CD1c-positive myeloid dendritic cell (primary cell): ENCODE results near the gene ADAT3.
A peak's percentile ranks its signal among the peaks of the same experiment; 100 is the strongest.
"Not testable (repeated sequence)": the region's sequence is repeated elsewhere in the genome, so short reads cannot be mapped to it uniquely, and the experiment has no call there.

ENCODE experiments used
- DNase-seq: peaks from one replicate; pipeline ENCODE4 v3.0.0-alpha.2; 2016; ENCODE audit errors: extremely low spot score

ADAT3 gene

DNA sequence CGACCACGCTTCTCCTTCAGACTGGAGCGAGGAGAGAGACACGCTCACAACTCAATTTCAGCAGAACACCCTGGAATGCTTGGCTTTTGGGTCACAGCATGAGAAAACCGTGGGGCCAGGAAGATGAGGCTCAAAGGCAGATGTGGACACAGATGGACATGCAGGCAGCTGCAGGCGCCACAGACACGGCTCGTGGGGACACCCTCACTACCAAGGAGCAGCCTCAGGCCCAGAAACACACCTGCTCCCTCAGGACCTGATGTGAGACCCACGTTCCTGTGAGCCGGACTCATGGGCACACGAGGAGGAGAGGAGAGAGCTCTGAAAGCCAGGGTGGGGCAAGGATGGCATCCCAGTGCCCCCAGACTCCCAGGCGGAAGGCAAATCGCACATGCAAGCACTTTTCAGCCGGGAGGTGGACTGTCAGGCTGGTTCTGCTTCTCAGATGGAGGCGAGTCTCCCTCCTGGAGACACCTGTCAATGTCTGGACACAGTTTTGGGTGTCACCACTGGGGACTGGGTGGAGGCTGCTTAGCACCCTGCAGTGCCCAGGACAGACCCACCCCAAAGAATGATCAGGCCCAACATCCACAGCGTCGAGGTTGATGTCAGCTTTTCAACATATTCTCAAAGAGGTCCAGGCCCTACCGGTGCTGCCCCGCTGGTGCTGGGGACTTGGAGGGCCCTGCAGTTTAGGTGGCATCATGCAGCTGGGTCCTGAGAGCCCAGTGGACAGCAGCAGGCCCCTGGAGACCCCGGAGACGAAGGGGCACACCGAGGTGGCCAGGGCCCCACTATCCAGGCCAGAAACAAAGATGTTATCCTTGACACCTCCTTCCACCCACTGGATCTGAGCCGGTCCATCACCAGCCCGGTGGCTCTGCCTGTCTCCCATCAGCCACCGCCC is 22.2 kb upstream of the ADAT3 start:
- no peak for DNase-seq

- no peak for DNase-seq
Observed at GRCh38 chr19:1883784-1884183, 21.4 kb upstream of the ADAT3 start.

DNA sequence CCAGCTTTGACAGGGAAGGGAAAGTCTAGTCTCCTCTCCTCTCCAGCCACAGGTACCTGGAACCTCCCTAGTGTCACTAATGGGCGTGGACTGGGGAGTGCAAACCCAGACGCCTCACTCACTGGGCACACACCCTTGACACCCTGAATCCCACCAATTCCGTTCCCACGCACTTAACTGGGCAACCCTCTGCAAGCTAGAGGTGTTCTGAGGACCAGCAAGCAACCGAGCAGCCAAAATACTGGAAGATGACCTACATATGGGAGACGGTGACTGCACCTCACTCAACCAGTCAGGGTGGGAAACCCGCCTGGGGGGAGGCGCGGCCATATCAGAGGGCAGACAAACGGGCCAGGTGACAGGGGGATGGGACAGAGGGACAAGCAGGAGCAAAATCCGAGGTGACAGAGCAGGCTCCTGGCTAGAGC is 20.9 kb upstream of the ADAT3 start:
- DNase-seq, result peak; percentile 10

DNA sequence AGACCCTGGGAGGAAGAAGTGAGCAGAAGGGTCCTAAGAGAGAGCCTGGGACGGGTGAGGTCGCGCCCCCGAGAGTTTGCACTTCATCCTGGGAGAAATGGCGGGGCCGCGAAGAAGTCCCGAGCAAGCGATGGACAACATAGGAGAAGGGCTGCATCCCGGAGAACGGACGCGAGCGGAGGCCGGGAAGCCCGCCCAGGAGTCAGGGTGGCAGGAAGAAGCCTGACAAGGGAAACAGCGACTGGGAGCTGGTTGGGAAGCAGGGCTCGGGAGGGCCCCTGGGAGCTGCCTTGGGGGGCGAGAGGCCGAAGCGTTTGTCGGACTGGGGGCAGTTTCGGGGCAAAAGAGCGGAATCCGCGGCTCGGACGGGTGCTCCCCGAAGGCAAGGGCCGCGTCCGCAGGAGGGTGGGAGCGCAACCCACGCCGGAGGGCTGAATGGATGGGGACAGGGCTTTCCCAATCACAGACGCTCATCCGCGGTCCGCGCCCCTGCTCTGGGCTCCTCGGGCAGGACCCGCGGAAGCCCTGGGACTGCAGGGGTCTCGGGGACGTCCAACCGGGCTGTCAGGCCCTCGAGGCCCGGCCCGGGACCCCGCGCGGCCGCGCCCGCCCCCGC is 20.4 kb upstream of the ADAT3 start:
- DNase-seq, result no peak

DNA sequence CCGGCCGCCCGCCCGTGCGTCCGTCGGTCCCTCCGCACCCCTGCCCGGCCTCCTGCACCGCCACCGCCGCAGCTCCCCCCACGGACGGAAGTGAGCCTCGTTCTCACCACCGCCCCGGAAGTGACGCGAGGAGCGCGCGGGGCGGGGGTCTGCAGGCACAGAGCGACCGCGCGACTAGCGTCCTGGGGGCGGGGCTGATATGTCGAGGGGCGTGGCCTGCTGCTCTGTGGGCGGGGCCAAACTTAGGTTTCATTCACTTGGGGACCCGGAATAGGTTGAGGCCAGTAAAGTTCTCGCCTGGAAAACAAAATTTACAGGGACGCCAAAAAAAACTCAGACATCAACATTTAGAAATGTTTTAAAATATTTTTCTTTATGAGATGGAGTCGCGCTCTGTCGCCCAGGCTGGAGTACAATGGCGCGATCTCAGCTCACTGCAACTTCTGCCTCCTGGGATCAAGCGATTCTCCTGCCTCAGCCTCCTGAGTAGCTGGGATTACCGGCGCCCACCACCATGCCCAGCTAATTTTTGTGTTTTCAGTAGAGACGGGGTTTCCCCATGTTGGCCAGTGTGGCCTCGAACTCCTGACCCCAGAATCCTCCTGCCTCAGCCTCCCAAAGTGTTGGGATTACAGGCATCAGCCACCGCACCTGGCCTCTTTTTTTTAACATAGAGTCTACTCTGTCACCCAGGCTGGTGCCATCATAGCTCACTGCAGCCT is 19.6 kb upstream of the ADAT3 start, which contains the start of gene ABHD17A:
TSS of gene ABHD17A (minus strand) at position 99 of the 722 bp plus-strand sequence. CDS start 3,930 bp downstream, outside the sequence.
- DNase-seq, result peak; percentile 99

DNA sequence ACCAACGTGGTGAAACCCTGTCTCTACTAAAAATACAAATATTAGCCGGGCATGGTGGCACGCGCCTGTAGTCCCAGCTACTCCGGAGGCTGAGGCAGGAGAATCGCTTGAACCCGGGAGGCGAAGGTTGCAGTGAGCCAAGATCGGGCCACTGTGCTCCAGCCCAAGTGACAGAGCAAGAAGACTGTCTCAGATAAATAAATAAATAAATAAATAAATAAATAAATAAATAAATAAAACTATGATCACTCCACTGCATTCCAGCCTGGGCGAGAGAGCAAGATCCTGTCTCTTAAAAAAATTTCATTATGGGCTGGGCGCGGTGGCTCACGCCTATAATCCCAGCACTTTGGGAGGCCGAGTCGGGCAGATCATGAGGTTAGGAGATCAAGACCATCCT is 18.8 kb upstream of the ADAT3 start:
- DNase-seq, result not testable (repeated sequence)

- no peak for DNase-seq
Observed at GRCh38 chr19:1888385-1888784, 16.8 kb upstream of the ADAT3 start.

DNA sequence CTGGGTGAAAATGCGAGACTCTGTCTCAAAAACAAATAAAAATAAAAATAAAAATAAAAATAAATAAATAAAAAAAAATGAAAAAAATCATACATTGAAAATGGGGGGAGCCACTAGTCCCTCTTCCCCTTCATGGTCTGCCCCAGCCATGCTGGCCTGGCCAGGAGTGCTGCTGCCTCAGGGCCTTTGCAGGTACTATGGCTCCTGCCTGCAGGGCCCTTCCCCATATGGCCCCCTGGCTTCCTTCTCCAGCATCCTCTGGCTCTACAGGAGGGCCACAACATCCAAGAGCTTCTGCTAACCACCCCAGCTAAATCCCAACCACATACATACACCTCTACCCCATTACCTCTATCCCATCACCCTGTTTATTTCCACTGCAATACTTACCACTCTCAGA is 15.3 kb upstream of the ADAT3 start:
- DNase-seq, result no peak

DNA sequence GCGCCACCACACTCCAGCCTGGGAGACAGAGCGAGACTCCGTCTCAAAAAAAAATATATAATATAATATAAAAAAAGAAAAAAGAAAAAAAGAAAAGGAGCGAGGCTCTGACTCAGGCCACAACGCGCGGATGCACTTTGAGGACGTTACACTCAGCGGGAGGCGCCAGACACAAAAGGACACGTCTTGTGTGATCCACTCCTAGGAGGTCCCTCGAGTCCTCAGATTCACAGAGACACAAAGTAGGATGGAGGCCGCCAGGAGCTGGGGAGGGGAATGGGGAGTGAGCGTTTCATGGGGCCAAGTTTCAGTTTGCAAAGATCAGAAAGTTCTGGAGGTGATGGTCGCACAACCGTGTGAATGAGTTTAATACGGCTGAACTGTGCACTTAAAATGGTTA is 11.4 kb upstream of the ADAT3 start:
- DNase-seq, result no peak

DNA sequence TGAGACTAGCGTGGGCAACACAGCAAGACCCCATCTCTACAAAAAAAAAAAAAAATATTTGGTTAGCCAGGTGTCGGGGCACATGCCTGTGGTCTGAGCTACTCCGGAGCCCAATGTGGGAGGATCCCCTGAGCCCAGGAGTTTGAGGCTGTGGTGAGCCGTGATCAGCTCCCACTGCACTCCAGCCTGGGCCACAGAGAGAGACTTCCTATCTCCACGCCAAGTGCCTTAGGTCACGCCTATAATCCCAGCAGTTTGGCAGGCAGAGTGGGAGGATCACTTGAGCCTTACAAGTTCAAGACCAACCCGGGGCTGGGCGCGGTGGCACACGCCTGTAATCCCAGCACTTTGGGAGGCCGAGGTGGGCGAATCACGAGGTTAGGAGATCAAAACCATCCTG is 8.7 kb upstream of the ADAT3 start:
- peak; percentile 44 for DNase-seq

- peak; percentile 97 for DNase-seq
Observed at GRCh38 chr19:1901940-1902404, 3.2 kb upstream of the ADAT3 start.

- DNase-seq, result peak; percentile 28
Observed at GRCh38 chr19:1902923-1903322, 2.3 kb upstream of the ADAT3 start.

DNA sequence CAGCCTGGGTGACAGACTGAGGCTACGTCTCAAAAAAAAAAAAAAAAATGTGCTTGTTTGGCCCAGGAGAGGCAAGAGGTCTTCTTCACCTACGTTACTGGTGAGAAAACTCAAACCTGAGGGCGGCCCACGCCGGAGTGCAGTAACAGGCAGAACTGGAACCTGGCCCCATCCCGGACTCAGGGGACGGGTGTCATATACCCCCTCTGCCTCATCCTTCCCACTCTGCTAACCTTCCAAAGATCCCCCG is 414 bp upstream of the ADAT3 start:
- DNase-seq, result no peak

GRCh38 chr19:1905863-1906375 is 720 bp downstream of the ADAT3 start:
- no peak for DNase-seq

- DNase-seq, result no peak
Observed at GRCh38 chr19:1906985-1907562, 1.9 kb downstream of the ADAT3 start.

DNA sequence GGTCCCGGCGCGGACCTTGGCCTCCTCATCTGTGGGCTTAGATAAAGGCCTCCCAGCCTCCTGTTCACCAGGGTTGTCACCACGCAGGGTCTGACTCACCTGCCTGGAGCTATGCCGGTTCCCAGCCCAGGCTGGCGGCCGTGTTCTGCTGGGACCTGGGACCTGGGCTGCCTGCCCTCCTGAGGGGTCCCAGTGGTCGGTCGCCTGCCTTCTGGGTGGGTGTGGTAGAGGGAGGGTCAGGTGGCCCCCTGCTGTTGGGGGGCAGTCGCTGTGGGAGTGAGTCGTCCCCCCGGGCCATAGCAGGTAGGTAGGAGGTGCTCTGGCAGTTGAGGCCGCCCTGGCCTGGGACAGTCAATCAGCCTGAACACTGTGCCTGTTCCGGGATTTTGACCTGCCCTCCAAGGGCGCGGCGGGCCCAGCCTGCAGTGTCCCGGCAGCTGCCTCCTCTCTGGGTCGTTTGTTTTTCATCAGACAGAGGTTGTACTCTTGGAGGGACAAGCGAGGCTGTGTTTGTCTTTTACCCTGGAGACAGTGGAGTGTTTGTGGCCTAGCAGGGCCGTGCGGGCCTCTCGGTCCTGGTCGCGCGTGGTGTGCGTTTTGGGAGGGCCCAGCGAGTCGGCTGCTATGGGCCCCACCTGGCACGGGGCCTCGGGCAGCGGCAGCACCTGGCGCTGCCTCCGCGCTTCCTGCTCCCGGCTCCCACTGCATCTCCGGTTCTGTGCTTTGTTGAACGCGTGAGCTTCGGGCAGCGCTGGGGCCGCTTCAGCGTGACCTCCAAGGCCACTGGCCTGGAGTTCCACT is 2.6 kb downstream of the ADAT3 start:
- DNase-seq, result no peak

- no peak for DNase-seq
Observed at GRCh38 chr19:1908364-1908678, 3.1 kb downstream of the ADAT3 start.

- no peak for DNase-seq
Observed at GRCh38 chr19:1909761-1910080, 4.5 kb downstream of the ADAT3 start.

DNA sequence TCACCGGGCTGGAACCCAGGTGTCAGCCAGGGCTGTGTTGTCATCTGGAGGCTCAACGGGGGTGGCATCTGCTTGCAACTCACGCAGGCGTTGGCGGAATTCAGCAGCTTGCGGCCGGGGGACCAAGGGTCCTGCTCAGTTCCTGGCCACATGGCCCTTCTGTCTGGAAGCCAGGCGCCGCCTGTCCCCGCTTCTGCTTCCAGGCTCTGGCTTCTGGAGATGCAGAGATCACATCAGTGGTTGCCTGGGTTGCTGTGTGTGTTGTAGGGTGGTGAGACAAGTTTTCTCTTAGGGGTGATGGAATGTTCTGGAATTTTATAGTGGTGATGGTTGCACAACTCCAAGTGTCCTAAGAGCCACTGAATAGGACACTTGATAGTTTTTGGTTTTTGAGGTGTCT is 5.0 kb downstream of the ADAT3 start:
- no peak for DNase-seq

DNA sequence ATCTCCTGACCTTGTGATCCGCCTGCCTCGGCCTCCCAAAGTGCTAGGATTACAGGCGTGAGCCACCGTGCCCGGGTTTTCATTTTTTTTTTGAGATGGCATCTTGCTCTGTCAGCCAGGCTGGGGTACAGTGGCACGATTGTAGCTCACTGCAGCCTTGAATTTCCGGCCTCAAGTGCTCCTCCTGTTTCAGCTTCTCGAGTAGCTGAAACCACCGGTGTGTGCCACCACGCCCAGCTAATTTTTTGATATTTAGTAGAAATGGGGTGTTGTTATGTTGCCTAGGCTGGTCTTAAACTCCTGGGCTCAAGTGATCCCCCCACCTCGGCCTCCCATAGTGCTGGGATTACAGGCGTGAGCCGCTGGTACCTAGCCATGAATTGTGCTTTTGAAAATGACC is 5.9 kb downstream of the ADAT3 start:
- no peak for DNase-seq

- no peak for DNase-seq
Observed at GRCh38 chr19:1911995-1912394, 6.8 kb downstream of the ADAT3 start.
